NCI-H1694 treated with DMSO at 0.1 percent for 48 hours (cell line): ENCODE results near the gene SLC28A1.
"Not testable (repeated sequence)": the region's sequence is repeated elsewhere in the genome, so short reads cannot be mapped to it uniquely, and the experiment has no call there.

ENCODE experiments used
- DNase-seq: peaks from one replicate; lab custom pipeline; 2025; lab: John Stamatoyannopoulos, UW

Gene SLC28A1, protein sequence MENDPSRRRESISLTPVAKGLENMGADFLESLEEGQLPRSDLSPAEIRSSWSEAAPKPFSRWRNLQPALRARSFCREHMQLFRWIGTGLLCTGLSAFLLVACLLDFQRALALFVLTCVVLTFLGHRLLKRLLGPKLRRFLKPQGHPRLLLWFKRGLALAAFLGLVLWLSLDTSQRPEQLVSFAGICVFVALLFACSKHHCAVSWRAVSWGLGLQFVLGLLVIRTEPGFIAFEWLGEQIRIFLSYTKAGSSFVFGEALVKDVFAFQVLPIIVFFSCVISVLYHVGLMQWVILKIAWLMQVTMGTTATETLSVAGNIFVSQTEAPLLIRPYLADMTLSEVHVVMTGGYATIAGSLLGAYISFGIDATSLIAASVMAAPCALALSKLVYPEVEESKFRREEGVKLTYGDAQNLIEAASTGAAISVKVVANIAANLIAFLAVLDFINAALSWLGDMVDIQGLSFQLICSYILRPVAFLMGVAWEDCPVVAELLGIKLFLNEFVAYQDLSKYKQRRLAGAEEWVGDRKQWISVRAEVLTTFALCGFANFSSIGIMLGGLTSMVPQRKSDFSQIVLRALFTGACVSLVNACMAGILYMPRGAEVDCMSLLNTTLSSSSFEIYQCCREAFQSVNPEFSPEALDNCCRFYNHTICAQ

DNA sequence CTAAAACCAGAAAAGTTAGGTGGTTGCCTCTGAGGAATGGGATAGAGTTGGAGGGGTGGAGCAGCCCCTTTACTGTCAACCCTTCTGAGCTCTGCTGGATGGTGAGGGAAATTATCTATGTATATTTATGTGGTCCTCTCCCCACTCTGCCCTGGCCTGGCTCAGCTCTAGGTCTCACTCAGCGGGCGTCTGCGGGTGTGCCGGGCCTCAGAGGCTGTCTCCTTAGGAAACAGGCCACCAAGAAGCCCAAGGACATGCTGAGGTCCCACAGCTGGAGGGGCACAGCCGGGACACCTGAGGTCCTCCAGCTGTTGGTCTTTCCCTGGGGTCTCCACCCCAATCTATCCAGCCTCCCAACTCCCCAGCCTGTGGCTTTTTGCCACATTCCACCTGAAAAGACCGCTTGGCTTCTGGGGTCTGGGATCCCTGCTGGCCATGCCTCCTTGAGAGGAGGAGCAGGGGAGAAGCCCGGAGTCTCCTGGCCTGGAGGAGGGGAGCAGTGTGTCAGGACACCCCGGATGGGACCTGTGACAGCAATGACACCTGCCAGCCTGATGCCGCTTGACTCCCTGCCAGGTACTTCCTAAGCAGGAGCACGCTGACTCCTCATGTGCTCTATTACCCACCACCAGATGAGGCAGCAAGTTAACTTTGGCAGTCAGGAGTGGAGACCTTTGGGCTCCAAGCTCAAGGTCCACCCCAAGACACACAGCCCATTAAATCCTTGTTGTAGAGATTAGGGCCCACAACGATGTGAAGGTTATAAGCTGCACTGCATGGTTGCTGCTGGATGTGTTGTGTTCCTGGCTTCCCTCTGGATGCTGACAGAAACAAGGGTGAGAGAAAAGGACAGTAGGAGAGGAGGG lies at the start of gene SLC28A1:
Gene SLC28A1, plus strand, starts transcription at position 747 of the 866 bp plus-strand sequence. CDS start 3,099 bp downstream, outside the sequence.
- no peak for DNase-seq

DNA sequence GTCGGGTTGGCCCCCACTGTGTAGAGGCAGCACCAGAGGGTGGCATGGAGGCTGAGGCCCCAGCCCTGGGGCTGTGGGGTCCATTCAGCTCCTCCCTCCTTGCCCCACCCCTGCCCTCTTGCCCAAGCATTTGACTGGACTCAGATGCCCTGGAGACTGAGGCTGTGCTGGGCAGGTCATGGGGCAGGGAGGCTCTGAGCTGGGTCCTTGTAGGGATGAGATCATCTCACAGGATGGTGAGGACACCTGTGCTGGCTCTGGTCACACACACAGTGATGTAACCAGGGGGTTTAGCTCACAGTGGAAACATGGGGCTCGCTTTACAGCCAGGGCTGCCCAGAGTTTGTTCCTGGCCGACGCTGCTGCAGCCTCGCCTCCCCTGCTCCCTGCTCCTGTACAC lies 49.5 kb upstream of the SLC28A1 start:
- DNase-seq = no peak

DNA sequence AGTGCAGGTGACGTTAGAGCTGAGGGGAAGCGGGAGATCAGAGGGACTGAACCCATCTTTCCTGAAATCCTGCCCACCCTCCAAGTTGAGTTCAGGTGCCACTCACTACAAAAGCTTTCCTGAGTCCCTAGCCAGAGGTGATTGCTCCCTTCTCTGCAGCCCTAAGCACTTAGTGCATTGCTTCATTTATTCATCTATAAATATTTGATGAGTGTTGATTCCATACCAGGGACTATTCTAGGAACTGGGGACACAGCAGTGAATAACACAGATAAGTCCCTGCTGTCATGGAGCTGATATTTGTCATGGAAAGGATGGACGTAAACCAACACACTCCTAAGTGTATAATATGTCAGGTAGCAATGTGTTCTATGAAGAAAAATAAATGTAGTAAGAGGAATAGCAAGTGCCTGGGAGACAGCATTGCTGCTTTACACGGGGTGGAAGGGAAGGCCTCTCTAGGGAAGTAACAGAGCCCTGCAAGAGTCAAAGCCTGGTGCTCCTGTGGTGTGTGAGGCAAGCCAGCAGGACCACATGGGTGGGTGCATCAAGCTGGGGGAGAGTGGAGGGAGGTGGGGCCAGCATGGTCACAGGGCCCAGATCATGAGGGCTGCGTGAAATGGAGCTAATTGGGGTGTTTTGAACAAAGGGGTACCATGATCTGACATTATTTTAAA lies 48.7 kb upstream of the SLC28A1 start:
- no peak for DNase-seq

DNA sequence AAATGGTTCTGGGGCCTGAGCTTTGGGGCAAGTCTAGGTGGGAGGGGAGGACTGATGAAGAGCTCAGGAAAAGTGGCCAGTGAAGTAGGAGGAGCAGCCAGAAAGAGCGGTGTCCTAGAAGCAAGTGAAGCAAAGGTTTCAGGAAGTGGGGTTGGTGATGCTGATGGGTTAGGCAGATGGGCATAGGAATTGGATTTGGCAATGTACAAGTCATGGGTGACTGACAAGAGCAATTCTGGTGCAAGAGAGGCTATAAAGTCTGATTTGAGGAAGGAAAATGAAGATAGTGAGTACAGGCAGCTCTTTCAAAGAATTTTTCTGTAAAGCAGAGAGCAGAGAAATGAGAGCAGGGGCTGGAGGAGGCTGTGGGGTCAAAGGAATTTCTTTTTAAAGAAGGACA lies 47.6 kb upstream of the SLC28A1 start:
- no peak for DNase-seq

DNA sequence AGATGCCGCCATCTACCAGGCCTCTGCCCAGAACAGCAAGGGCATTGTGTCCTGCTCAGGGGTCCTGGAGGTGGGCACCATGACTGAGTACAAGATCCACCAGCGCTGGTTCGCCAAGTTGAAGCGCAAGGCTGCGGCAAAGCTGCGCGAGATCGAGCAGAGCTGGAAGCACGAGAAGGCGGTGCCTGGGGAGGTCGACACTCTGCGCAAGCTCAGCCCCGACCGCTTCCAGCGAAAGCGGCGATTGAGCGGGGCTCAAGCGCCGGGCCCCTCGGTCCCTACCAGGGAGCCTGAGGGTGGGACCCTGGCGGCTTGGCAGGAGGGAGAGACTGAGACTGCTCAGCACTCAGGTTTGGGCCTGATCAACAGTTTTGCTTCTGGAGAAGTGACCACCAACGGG lies 44.7 kb upstream of the SLC28A1 start:
- no peak for DNase-seq

DNA sequence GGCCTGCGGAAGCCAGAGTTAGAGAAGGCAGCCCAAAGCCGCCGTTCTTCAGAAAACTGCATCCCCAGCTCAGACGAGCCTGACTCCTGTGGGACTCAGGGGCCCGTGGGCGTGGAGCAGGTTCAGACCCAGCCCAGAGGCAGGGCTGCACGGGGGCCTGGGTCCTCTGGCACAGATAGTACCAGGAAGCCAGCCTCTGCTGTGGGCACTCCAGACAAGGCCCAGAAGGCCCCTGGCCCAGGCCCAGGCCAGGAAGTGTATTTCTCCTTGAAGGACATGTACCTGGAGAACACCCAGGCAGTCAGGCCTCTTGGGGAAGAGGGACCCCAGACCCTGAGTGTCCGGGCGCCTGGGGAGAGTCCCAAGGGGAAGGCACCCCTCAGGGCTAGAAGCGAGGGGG lies 44.2 kb upstream of the SLC28A1 start:
- DNase-seq = no peak

DNA sequence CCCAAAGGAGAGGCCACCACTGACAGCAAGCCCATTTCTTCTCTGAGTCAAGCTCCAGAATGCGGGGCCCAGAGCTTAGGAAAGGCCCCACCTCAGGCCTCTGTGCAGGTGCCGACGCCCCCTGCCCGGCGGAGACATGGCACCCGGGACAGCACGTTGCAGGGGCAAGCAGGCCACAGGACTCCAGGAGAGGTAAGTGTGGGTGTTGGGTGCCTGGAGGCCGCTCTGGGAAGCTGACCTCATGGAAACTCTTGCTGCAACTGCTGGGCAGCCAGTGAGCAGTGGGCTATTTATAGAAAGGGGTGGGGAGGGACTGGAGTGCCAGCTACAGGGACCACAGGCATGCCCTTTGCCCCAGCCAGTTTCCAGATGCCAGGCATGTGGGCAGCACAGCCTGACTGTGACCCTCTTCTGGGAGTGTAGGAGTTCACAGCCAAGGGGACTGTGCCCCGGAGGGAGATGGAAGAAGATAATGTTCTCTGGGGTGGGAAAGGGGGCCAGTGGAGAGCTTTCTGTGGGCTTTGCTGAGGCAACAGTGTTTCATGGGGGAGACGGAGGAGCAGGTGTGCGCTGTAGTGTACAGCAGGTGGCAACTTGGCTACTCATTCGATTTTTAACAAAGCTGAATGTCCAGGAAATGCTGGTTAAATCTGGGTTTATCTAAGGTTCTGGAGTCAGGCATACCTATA lies 43.6 kb upstream of the SLC28A1 start:
- no peak for DNase-seq

DNA sequence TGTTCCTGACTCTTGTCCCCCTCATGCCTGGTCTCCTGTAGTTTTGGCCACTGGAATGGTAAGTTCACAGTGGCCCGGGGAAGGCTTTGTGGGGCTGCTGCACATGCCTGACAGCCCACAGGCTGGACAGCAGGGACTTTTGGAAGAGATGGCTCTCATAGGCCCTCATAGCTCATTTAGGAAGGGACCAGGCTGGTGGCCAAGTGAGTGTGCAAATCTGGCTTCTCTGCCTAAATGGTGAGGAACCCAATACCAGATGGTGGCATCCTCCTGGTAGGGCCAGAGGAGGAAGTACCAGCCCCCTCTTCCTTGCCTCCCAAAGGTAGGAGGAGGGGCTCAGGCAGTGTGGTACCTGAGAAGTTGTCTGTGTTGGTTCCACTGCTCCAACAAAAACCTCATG lies 41.7 kb upstream of the SLC28A1 start:
- no peak for DNase-seq

DNA sequence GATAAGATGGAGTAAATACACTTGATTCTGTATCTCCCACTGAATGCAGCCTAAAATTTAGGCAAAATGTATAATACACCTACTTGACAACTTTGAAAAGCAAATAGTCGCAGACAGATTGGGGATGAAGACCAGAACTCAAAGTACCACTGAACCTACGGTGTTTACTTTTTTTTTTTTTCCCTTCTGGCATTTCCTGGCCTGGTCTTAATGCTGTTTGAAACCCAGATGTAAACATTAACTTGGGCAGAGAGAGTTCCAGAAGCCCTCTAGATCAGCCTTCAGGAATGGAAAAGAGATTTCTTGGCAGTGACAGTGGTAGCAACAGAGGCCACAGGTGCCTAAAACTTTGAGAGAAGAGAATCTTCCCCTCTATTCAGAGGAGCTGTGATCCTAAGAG lies 39.5 kb upstream of the SLC28A1 start:
- no peak for DNase-seq

DNA sequence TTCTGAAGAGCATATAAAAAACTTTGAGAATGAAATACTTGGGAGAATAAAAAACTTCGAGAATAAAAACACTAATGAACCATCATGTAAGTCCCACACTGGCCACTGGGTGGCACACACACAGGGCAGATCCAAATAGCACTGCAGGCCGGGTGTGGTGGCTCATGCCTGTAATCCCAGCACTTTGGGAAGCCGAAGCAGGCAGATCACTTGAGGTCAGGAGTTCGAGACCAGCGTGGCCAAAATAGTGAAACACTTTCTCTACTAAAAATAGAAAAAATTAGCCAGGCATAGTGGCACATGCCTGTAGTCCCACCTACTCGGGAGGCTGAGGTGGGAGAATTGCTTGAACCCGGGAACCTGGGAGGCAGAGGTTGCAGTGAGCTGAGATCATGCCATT lies 38.8 kb upstream of the SLC28A1 start:
- not testable (repeated sequence) for DNase-seq

DNA sequence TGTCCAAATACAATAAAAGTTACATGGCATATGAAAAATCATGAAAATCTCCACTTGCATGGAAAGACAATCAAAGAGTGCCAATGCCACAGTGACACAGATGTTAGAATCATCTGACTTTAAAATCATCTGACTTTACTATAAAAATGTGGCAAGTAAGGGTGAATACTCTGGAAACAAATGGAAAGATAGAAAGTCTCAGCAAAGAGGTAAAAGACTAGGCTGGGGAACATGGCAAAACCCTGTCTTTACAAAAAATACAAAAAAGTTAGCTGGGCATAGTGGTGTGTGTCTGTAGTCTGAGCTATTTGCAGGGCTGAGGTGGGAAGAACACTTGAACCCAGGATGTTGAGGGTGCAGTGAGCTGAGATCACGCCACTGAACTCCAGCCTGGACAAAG lies 38.2 kb upstream of the SLC28A1 start:
- DNase-seq = no peak

DNA sequence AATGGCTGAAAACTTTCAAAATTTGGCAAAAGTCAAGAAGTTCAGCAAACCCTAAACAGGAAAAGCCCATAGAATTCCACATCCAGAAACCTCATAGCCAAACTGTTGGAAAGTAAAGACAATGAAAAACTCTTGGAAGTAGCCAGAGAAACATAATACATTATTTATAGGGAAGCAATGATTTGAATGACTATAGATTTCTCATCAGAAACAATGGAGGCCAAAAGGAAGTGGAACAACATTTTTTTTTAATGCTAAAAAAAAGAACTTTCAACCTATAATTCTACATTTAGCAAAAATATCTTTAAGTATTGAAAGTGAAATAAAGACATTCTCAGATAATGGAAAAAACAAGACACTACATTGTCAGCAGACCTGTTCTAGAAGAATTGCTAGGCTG lies 37.1 kb upstream of the SLC28A1 start:
- no peak for DNase-seq

DNA sequence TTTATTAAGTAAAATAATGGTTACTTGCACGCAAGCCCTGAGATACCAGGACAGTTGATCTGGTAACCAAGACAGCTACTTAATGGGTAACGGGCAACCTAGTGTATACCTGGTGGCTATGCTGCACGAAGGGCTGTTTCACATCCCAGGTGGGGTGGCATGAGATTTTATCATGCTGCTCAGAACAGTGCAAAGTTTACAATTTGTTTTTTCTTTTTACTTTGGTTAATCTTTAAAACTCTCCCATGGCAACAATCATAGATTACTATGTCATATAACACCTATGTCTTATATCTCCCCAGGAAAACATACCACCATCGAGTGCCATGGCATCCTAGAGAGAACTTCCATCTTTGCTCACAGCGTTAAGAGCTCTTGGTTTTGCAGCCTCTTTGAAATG lies 32.2 kb upstream of the SLC28A1 start:
- no peak for DNase-seq

DNA sequence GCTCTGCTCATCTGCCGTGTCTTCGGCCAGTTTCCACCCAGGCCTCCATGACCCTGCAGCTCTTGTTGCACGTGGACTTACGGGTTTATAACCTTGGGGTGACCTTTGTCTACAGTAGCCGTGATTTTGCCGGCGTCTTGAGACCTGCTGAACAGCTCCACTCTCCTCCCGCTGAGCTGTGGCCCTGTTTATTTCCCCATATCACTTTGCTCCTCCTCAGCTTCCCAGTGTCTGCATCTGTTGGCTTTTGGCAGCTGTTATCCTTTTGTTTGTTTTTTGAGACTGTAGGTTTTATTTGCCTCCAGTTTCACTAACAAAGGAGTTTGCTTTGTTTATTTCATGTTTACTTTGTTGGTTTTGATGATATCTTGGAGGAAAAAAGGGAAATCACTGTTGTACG lies 29.3 kb upstream of the SLC28A1 start:
- DNase-seq = no peak

DNA sequence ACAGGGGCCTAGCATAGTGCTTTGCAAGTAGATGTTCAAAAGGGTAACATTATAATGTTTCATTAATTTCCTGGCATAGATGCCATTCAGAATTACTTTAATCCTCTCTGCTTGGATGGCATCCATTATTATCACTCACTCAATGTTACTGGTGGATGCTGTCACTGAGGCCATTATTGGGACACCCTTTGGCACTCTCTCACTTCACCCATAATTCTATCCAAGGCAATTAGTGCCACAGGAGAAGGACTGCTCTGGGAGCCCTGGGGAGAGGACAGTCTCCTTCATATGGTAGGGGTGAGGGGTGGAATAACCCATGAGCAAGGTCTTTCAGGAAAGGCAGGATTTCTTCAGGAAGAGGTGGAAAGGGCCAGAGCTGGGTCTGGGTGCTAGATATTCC lies 28.7 kb upstream of the SLC28A1 start:
- no peak for DNase-seq

DNA sequence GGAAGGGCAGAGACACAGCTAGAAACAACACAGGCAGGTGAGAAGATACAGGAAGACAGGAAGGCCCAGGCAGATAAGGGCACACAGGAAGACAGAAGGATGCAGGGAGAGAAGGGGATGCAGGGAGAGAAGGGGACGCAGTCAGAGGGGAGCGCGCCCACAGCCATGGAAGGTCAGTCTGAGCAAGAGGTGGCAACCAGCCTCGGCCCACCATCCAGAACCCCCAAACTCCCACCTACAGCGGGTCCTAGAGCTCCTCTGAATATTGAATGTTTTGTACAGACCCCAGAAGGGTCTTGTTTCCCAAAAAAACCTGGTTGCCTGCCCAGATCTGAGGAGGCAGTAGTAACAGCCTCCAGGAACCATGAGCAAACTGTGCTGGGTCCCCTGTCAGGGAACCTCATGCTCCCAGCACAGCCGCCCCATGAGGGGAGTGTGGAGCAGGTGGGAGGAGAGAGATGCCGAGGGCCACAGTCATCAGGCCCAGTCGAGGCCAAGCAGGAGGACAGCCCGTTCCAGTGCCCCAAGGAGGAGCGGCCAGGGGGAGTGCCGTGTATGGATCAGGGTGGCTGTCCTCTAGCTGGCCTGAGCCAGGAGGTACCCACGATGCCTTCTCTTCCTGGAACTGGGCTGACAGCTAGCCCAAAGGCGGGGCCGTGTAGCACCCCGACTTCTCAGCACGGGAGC lies 27.6 kb upstream of the SLC28A1 start:
- DNase-seq = no peak

DNA sequence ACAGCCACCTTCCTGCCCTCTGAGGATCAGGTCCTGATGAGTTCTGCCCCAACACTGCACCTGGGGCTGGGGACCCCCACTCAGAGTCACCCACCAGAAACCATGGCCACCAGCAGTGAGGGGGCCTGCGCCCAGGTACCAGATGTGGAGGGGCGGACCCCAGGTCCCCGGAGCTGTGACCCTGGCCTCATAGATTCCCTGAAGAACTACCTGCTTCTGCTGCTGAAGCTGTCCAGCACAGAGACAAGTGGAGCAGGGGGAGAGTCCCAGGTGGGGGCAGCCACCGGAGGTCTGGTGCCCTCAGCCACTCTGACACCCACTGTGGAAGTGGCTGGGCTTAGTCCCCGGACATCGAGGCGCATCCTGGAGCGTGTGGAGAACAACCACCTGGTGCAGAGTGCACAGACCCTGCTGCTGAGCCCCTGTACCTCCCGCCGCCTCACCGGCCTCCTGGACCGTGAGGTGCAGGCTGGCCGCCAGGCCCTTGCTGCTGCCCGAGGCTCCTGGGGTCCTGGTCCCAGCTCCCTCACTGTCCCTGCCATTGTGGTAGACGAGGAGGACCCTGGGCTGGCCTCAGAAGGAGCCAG lies 27.0 kb upstream of the SLC28A1 start:
- DNase-seq = no peak

DNA sequence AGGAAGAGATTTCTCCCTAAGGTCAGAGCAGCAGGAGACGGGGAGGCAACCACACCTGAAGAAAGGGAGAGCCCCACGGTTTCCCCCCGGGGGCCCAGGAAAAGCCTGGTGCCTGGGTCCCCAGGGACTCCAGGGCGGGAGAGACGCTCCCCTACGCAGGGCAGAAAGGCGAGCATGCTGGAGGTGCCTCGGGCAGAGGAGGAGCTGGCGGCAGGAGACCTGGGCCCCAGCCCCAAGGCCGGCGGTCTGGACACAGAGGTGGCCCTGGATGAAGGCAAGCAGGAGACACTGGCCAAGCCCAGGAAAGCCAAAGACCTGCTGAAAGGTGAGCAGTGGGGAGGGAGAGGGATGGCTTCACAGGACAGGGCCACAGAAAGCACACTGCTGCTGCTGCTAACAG lies 26.2 kb upstream of the SLC28A1 start:
- no peak for DNase-seq

DNA sequence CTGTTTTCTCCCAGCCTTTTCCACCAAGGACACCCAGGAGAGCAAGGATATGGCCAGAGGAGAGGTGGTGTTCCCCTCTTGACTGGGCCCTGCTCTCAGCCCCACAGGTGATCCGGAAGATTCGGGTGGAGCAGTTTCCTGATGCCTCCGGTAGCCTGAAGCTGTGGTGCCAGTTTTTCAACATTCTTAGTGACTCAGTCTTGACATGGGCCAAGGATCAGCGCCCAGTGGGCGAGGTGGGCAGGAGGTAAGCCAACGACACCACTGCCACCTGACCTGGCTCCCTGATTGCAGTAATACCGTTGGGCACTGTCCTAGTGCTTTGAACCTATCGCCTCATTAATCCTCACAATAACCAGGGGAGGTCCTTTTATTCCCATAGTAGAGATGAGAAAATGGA lies 25.3 kb upstream of the SLC28A1 start:
- DNase-seq = no peak

DNA sequence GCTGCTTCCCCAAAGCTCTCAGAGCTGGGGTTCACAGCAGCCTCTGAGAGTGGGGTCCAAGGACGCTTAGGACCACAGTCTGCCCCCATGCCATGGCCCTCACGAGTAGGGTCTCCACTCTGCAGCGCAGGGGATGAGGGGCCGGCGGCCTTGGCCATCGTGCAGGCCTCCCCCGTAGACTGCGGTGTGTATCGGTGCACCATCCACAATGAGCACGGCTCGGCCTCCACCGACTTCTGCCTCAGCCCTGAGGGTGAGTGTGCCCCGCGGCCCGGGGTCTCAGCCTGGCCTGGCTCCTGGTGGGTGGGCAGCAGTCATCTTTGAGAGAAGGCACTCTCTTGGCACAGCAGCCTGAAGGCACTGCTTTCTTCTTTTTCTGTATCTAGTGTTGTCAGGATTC lies 24.8 kb upstream of the SLC28A1 start:
- DNase-seq = no peak

DNA sequence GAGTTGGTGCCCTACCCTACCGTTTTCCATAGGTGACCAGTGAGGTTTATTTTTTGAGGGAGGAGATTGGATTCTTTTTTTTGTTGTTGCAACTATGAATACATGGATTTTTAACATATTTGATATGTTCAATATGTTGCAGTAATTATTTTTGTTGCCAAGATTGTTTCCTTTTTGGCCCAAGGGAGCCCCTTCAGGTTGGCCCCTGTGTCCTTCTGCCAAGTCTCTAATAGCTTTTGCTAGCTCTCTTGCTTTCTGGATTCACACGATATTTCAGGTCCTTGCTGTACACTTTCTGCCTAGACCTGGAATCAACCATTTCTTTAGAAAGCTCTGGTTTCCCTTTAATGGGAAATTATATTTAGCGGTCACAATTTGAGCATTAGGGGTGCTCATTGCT lies 22.7 kb upstream of the SLC28A1 start:
- no peak for DNase-seq
